Neural progenitor cell (in vitro differentiated cells): ENCODE measurements around the gene MYBPHL.

ENCODE experiments used
- EZH2 ChIP-seq: fragments of 200-600 bp; sonication (generic); IDR thresholded peaks from 2 replicates; pipeline ENCODE4 v1.6.1; 2017; ENCODE audit warnings: antibody characterized with exemption, mild to moderate bottlenecking, moderate library complexity
- EZH2phosphoT487 ChIP-seq: fragments of 200-600 bp; sonication (generic); IDR thresholded peaks from 2 replicates; pipeline ENCODE4 v1.6.1; 2017; ENCODE audit warnings: antibody characterized with exemption
- TF ChIP-seq, protein P1 (sequence below): fragments of 200-600 bp; sonication (generic); IDR thresholded peaks from 2 replicates; pipeline ENCODE4 v1.5.1; 2017; ENCODE audit warnings: antibody characterized with exemption, mild to moderate bottlenecking

GRCh38 chr1:109261578-109261977 is 45.2 kb downstream of the MYBPHL start:
- TF ChIP-seq, protein P1, sequence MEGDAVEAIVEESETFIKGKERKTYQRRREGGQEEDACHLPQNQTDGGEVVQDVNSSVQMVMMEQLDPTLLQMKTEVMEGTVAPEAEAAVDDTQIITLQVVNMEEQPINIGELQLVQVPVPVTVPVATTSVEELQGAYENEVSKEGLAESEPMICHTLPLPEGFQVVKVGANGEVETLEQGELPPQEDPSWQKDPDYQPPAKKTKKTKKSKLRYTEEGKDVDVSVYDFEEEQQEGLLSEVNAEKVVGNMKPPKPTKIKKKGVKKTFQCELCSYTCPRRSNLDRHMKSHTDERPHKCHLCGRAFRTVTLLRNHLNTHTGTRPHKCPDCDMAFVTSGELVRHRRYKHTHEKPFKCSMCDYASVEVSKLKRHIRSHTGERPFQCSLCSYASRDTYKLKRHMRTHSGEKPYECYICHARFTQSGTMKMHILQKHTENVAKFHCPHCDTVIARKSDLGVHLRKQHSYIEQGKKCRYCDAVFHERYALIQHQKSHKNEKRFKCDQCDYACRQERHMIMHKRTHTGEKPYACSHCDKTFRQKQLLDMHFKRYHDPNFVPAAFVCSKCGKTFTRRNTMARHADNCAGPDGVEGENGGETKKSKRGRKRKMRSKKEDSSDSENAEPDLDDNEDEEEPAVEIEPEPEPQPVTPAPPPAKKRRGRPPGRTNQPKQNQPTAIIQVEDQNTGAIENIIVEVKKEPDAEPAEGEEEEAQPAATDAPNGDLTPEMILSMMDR = no peak
- TF ChIP-seq EZH2 (no peak), EZH2phosphoT487 (no peak)
